Activated CD8-positive, alpha-beta memory T cell treated with anti-CD3 and anti-CD28 coated beads, Interleukin-2, amount 50 U/mL, for 24 hours (primary cell): ENCODE data around the gene TCEA3.

ENCODE experiments used
- DNase-seq: peaks from one replicate; pipeline ENCODE4 v3.0.0-alpha.2; 2020; ENCODE audit errors: extremely low read depth

TCEA3 gene

DNA sequence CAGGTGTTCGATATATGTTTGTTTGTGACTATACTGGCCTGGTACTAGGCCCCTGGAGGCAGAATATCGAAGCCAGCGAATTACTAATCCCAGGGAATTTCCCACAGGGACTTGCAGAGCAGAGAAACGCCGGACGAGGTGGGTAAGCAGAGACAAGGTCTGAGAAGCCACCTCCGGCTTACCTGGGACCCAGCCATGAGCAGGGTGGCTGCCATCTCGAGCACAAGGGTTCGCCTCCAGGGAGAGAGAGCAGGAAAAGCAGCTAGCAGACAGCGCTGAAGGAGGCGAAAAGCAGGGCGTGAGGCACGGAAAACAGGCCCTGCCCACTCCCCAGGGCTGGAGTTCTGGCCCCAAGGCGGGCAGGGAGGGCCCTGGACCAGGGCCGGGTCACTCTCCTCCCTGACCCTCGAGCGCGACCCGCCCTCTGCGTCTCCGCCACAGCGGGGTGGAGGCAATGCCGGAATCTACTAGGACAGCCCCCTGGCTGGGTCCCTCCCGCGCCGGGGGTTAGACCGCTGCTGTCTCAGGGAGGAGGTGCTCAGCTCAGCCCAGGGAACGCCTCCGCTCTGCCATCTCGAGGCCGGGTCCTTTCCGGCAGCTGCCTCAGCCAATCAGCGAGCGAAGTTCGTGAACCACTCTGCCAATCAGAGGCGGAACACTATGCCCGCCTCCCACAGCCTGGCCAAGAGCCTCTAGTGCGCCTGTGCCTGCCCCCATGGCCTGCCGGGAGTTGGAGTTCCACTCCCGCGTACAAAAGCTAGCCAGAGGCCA lies 56.6 kb downstream of the TCEA3 start:
- DNase-seq: peak; percentile 94

DNA sequence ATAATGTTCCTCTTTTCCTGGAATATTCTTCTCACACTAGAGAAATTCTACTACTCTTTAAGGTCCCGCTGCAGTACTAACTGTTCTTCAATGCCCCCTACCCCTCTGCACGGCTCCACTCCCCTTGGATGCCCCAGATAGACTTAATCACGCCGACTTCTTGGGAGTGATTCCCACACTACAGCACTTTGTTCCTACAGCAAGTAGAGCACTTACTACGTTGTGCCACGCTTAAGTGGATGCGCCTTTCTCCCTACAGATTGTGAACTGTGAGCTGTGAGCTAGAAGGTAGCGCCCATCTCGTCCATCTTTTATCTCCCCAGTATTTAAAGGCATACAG lies 57.1 kb downstream of the TCEA3 start:
- no peak for DNase-seq

DNA sequence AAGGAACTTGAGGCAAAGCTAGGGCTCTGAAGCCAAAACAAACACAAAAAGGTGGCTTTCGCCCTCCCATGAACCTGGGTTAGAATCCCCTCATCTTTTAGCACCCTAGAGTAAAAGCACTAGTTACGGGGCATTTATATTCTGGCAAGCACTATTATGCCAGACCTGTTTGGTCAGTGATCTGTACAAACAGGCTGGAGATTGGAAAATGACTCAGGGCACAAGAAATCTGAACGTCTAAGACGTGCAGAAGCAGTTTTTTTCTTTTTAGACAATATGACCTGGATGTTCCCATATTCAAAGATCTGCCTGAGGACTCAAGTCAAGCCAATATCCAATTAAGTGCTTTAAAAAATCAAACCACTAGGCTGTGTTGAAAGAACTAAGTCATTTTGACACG lies 58.0 kb downstream of the TCEA3 start:
- no peak for DNase-seq

DNA sequence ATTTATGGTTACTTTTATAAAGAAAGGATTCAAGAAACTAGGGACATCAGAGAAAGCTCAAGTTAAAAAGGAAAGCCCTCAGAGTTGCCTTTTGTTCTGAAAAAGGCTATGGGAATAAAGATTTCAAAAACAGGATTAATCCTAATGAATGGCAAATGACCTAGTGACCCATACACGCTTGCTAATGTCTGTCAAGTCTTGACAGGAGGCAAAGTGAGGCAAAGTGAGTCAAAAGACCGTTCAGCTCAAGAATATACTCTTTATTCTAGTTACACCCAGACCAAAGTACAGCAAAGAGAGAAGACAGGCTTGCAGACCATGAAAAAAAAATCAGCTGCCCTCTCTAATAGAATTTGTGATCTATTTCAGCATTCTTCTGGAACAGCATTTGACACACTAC lies 58.4 kb downstream of the TCEA3 start:
- DNase-seq: no peak

DNA sequence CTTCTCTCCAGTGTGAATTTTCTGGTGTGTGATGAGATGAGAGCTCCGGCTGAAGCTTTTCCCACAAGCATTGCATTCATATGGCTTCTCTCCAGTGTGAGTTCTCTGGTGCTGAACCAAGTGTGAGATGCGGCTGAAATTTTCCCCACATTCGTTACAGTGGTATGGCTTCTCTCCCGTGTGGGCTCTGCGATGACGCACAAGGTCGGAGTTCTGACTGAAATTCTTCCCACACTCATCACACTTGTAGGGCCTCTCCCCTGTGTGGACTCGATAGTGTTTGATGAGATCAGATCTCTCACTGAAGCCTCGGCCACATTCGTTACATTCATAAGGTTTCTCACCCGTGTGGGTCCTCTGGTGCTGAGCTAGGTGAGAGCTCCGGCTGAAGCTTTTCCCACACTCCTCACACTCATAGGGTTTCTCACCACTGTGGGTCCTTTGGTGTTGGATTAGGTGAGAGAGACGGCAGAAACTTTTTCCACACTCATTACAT lies 62.3 kb downstream of the TCEA3 start:
- no peak for DNase-seq

DNA sequence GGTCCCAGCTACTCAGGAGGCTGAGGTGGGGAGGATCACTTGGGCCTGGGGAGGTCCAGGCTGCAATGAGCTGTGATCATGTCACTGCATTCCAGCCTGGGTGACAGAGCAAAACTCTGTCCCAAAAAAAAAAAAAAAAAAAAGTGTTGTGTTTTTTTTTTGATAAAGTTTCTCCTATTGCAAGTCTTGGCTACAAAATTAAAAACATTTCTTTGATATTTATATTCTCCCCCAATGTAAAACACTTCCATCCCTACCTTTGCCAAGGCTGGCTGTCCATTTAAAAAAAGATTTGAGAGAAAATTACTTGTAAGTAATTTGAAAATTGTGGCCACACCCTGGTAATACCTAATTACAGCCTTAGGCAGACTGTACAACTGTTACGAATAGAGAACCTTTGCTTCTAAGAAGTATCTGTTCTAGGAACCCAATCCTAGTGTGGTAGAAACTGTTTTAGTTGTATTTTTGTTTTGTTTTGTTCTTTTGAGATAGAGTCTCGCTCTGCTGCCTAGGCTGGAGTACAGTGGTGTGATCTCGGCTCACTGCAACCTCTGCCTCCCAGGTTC lies 66.2 kb downstream of the TCEA3 start:
- DNase-seq: no peak

DNA sequence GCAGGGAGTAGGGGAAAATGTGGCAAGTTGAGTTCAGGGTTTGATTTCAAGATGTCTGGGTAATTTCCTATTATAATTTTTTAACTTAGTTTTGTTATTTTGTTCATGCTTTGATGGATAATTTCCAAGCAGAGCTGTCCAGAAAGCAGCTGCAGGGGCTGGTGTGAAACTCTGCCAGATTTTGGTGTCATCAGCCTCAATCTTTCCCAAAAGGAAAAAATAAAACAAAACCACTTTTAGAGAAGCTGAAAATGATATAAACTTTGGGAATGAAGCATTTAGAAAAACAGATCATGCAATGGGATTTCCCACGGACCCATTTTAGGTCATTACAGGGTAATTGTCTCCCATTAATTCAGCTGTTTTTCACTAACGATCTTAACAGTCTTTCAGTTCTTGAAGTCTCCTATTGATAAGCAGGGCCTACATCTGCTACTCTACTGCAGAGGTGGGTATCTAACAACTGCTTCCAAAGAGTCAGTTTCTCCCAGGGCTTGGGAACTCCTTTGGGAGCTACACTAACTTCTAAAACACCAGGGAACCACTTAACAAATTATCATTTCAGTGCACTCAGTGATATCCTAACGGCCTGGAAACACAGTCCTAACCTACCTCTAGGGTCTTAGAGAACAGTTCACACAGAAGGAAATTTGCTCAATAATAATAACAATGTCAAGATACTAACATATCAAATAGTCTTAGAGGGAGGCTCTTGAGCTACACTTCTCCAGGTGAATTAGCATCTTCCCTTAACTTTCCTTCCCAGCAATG lies 67.2 kb downstream of the TCEA3 start:
- DNase-seq: no peak

DNA sequence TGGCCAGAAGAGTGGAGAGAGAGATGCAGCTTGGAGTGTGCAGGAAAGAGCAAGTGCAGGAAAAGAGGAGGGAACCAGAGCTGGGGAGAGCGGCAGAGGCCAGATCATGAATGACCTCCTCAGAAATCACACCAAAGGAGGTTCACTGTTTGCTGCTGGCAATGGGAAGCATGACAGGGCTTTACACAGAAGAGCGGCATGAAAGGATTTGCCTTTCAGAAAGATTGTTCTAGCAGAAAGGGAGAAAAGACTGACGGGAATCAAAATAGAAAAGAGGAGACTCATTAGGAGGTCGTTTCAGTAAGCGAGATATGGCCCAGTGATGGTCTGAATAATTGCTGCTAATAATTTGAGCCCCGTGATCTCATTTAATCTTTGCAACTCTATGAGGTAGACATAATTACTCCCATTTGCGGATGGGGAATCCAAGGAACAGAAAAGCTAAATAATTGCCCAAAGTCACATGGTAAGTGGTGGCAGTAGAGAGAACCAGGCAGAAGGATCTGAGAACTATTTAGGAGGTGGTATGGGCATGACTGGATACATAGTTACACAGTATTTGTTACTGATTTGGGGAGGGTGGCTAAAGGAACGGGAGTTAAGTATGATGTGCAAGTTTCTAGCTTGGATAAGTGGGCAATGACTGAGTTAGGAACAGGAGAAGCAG lies 67.9 kb downstream of the TCEA3 start:
- no peak for DNase-seq

DNA sequence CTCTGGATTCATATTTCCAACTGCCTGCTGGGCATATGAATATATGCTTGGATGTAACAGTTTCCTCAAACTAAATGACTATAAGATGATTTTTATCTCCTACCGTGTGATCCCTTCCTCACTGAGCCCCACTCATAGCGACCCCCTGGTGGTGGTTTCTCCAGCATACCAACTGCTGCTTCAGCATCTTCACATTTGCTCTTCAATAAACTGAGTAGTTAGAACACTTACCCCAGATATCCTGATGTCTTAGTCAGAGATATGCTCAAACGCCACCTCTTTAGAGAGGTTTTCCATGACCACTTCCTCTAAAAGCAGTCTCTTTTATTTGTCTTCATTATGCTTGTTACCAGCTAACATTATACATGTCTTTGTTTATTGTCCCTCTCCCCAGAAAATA lies 70.3 kb downstream of the TCEA3 start:
- DNase-seq: no peak

DNA sequence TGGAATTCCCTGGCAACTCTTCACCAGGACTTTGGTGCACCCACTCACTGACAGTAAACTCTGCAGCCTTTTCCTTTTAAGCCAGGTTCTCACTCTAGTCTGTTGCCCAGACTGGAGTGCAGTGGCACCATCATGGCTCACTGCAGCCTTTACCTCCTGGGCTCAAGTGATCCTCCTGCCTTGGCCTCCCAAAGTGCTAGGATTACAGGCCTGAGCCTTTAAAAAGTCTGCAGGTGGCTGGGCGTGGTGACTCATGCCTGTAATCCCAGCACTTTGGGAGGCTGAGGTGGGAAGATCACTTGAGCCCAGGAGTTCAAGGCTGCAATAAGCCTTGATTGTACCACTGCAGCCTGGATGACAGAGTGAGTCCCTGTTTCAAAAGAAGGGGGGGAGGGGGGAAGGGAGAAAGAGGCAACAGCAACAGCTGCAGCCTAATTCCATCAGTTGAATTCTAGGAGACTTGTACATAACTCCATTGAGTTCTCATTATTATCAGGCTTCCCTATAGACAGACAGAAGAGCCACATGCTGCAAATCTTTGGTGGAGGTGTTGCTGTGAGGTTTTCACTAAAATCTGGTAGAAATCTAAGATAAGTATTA lies 72.4 kb downstream of the TCEA3 start:
- no peak for DNase-seq

DNA sequence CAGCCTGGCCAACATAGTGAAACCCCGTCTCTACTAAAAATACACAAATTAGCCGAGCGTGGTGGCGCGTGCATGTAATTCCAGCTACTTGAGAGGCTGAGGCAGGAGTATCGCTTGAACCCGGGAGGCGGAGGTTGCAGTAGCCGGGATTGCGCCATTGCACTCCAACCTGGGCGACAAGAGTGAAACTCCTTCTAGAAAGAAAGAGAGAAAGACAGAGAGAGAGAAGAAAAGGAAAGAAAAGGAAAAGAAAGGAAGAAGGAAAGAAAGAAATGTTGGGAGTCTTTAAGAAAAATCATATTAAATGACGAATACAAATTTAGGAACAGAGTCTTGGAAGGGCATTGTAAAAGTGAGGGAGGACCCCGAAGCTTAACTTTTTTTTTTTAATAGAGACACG lies 78.6 kb downstream of the TCEA3 start:
- DNase-seq: no peak

DNA sequence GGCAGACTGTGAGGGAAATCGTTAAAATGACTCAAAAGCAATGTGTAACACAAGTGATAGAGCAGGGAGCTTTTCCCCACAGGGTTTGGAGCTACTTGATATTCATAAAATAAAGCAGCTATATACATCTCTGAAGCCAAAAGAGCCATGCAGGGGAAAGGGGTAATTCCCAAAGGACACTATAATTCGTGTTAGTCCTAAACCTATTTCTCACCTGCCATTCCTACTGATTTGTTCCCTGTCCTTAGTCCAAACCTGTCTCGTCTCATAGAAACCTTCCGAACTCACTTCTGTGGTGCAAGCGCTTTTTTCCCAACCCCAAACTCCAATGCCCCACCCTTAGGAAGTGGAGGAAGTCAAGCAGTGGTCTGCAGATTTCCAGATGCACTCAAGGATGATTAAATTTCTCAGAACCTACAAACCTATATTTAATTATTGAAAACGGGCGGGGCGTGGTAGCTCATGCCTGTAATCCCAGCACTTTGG lies 79.5 kb downstream of the TCEA3 start:
- DNase-seq: no peak

DNA sequence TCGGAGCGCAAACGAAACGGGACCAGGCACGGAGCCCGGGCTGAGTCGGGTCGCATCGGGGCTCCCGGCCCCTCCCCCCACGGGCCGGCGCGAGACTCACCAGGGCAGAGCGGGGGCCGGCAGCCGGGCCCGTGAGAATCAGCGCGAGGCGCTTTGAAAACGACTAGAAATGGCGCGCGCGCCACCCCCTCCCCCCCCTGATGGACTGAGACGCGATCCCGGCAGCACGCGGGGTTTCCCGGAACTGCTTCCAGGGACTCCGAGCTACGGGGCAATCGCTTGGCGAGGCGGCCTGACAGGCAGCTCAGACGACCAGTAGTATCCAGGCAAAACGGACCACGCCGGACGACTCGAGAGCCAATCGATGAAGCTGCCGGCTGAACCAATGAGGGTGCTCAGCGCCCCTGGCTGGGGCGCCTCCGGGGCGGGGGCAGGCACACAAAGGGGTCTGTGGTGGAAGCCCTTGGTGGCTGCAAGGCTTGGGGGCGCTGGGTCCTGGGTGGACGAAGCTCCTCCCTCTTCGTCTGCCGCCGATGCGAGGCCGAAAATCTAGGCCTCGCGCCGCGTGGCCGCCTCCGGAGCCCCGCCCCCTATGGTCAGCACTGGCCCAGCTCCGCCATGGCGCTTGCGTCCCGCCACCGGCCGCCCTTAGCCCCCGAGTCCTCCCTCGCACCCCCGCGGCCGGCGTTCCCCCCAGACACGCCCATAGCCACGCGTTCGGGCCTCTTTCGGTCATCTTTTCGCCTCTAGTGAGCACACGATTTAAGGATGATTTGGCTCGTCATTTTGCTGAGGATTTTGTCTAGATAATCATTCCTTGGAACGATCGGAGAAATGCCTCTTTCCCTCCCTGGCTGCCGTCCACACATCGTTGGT lies 80.2 kb downstream of the TCEA3 start, which contains the start of gene HNRNPR:
Gene HNRNPR (minus strand): TSS at position 174 of the 876 bp plus-strand sequence. CDS start 3,276 bp downstream, outside the sequence.
- peak; percentile 99 for DNase-seq

DNA sequence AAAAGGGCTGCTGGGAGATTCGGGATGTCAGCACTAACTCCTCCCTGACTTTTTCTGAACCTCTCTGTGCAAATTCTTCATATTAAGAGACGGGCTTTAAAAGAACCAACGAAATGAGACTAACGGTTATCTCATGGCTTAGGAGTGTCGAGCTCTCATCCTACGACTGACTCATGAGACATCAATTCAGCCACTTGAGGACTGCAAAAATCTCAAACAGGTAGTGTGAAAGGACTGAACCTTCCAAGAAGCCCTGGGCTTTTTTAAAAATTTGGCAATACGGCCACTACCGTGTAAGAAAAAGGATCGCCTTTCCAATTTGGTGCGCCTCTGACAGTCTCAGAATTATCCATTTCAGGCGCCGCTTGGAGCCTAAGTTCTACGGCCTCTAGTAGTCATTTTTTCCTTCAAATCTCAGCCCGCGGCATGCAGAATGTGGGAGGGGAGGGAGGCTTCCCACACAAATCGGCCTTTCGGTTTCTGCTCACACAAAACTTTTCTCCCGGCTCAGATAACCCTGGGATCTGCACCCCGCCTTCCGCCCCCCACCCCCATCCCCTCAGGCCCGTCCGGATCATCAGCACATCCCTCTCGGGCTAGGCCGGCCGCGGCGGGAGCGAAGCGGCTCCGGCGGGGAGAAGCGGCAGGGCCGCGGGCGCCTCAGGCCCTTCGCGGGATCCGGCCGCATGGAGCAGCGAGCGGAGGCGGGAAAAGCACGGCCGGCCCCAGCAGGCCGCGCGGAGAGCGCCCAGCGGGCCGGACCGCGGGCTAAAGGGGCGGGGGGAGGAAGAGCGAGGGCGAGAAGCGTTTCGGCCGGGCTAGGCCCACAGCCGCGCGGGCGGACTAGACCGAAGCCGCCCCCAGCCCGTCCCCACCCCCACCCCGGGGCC lies 81.1 kb downstream of the TCEA3 start:
- no peak for DNase-seq

DNA sequence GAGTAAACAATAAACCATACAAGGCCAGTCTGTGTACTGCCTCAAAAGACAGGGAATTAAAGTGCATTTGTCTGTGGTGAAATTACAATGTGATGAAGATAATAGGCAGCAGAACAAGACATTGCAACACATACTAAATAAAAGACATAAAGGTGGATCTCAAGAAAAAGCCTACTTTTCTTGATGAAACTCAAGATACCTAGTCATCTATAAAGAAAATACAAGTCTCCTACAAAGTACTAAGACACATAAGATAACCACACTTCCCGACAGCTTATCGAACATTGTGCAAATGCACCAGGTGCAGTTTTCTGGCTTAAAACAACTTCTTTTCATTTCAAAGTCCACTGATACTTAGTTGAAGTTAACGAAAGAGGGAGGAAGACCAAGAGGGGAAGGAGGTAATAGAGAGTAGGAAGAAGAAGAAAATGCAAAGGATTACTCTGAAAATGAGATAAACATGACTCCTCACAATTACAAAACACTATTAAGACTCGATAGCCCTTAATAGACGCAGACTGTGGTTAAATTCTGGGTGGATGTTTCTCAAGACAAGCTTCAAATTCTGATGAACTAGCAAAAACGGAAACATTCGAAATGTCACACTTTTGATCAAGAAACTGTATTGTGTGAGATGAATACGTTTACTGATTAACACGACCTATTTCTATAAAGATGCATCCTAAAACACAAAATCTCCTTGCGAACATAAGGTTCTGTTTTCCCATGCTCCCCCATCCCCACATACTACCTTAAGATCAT lies 82.4 kb downstream of the TCEA3 start:
- DNase-seq: no peak

DNA sequence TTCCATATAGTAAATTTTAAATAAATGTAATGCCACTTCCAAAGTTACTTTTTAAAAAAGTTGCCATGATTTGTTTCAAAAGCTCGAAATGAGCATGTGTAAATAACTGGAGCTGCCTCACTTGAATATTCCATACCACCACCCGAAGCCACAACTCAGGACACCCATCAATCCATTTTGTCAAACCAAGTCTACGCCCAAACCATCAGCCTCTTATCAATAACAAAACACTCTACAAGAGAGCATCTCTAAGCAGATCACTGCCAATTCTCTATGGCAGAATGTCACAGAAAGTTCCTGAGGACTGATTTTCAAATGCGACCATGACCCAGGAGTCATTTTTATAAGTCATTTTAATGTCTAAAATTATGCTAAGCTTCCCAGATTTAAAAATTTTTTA lies 84.9 kb downstream of the TCEA3 start:
- no peak for DNase-seq

DNA sequence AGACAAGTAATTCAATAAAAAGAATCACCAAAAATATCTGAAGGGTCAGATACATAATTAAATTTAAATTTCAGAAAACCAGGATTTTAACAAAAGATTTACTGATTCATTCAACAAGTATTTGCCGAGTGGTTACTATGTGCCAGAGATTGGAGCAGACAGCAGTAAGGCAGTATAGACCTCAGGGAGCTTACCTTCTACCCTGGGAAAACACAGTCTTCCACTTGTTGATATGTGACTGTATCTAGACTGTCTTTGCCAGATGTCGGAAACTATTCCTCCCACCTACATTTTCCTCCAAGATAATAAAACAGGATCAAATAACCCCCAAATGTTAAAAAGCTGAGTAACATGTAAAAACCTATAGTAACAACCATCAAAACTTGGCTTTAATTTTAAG lies 86.7 kb downstream of the TCEA3 start:
- no peak for DNase-seq

DNA sequence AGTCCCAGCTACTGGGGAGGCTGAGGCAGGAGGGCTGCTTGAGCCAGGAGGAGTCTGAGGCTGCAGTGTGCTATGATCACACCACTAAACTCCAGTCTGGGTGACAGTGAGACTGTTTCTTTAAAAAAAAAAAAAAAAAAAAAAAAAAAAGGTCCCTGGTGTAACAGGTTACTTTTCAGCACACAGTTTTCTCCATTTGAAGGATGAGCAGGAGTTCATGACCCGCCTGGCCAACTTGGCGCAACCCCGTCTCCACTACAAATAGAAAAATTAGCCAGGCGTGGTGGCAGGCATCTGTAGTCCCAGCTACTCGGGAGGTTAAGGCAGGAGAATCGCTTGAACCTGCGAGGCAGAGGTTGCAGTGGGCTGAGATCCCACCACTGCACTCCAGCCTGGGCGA lies 92.8 kb downstream of the TCEA3 start:
- DNase-seq: no peak
